Karpas-422 (cell line): Measurements from ENCODE around the gene PRKN. TPM values are rescaled to one million over a fixed set of nuclear protein-coding genes. Genes with fewer than 3 reads are reported as not detected.

ENCODE experiments used
- DNase-seq: peaks from one replicate; pipeline ENCODE4 v3.0.0-alpha.2; 2015
- H2AFZ ChIP-seq: fragments of 200-600 bp; sonication (generic); 2 replicates; pipeline ENCODE4 v1.6.1; 2014; ENCODE audit warnings: antibody characterized with exemption, low read length, mixed read lengths
- H3K27ac ChIP-seq: fragments of 200-600 bp; sonication (generic); 2 replicates; pipeline ENCODE4 v1.5.1; 2014; ENCODE audit warnings: mild to moderate bottlenecking, low read length, moderate library complexity
- H3K27me3 ChIP-seq: fragments of 200-600 bp; sonication (generic); 2 replicates; pipeline ENCODE4 v1.6.1; 2014; ENCODE audit warnings: low read length, mixed read lengths
- H3K36me3 ChIP-seq: fragments of 200-600 bp; sonication (generic); 2 replicates; pipeline ENCODE4 v1.6.1; 2014; ENCODE audit warnings: low read length, mixed read lengths; ENCODE audit not compliant: insufficient read depth
- H3K4me1 ChIP-seq: fragments of 200-600 bp; sonication (generic); 2 replicates; pipeline ENCODE4 v1.6.1; 2014; ENCODE audit warnings: mild to moderate bottlenecking, low read length, mixed read lengths
- H3K4me2 ChIP-seq: fragments of 200-600 bp; sonication (generic); 2 replicates; pipeline ENCODE4 v1.6.1; 2014; ENCODE audit warnings: low read length, low read depth, mild to moderate bottlenecking; ENCODE audit not compliant: poor library complexity, severe bottlenecking
- H3K4me3 ChIP-seq: fragments of 200-600 bp; sonication (generic); 2 replicates; pipeline ENCODE4 v1.5.1; 2014; ENCODE audit warnings: mild to moderate bottlenecking, antibody characterized with exemption, low read length, mixed read lengths
- H3K79me2 ChIP-seq: fragments of 200-600 bp; sonication (generic); 2 replicates; pipeline ENCODE4 v1.6.1; 2014; ENCODE audit warnings: mild to moderate bottlenecking, low read length, mixed read lengths
- H3K9ac ChIP-seq: fragments of 200-600 bp; sonication (generic); 2 replicates; pipeline ENCODE4 v1.6.0; 2014; ENCODE audit warnings: low read length
- H3K9me2 ChIP-seq: fragments of 200-600 bp; sonication (generic), shearing (Covaris generic); replicated peaks from 2 replicates; pipeline ENCODE4 v1.6.0; 2014; ENCODE audit warnings: mild to moderate bottlenecking, low read length, moderate library complexity; ENCODE audit not compliant: insufficient read depth
- H3K9me3 ChIP-seq: fragments of 300-700, 200-600 bp; sonication (generic); 2 replicates; pipeline ENCODE4 v1.6.1; 2014; ENCODE audit warnings: low read length, mixed read lengths
- H4K20me1 ChIP-seq: fragments of 200-600 bp; sonication (generic); 2 replicates; pipeline ENCODE4 v1.6.1; 2014; ENCODE audit warnings: mild to moderate bottlenecking, antibody characterized with exemption, low read length, low read depth; ENCODE audit not compliant: insufficient read depth
- total RNA-seq: library from RNA; depleted of rRNA; stranded (reverse); fragments of >200 nt; shearing (Covaris generic); gene quantifications from 2 replicates; pipeline ENCODE4 v1.2.3, GENCODE V29; 2014; ENCODE audit warnings: low replicate concordance

Gene PRKN
- total RNA-seq, 1 experiment from 2014 or later, result not detected

DNA sequence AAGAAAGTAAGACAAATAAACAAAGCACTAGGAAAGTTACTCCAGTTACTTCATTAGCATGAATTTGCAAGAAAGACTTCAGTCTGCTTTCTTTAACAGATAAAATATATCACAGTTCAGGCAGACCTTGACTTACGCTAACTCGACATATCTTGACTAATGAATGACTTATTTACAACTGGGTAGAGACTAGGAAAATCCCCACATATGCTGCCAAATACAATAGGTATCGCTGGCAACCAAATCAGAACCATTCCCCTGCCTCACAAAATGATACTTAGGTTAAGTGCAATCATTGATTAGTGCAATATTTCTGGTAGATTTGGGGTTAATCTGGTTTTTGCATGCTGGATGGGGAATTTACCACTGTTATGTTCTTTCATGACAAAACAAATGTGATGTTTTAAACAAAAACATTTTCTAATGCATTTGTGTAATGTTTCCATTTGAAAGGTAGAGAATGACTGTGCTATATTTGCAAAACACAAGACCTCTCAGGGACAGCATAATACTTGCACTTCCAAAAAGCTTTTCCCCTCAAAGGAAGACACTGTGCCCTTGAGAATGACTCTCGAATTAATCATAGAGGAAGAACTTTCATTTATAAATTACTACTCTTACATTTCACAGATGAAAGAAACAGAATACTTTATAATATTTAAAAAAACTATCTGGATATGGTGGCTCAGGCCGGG lies 101.6 kb downstream of the PRKN start:
- no peaks in the 10 kb centered on the region for H3K79me2 ChIP-seq
- peaks cover 12% of the 10 kb centered on the region for H3K9me3 ChIP-seq
- no peak overlapping the region for H3K9ac ChIP-seq
- no peak overlapping the region for H3K4me2 ChIP-seq
- no peak overlapping the region for H2AFZ ChIP-seq
- H3K27me3 ChIP-seq, result no peaks in the 10 kb centered on the region
- no peaks in the 10 kb centered on the region for H3K36me3 ChIP-seq
- H3K4me1 ChIP-seq, result no peaks in the 10 kb centered on the region
- no peak overlapping the region for H3K4me3 ChIP-seq
- H3K27ac ChIP-seq, result no peak overlapping the region
- no peak for DNase-seq
- no peaks in the 10 kb centered on the region for H4K20me1 ChIP-seq
- H3K9me2 ChIP-seq, result no peaks in the 10 kb centered on the region

DNA sequence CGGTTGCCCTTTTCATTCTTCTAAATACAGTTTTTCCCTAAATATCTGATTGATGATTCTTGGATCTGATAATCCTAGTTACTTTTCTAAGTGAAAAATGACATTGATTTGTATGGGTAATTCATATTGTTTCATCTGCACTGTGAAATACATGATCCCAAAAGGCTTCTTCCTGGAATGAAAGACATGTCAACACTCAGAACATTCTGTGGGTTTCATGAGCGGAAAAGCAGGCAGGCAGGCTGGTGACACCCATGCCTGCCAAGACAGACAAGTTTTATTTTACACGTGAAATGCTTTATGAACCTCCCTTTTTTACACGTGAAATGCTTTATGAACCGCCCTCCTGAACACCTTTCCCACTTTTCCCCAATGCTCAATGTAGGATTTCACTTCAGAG lies 105.0 kb downstream of the PRKN start:
- no peak overlapping the region for H3K9ac ChIP-seq
- peaks cover 6% of the 10 kb centered on the region for H3K9me3 ChIP-seq
- H3K4me2 ChIP-seq, result no peak overlapping the region
- no peaks in the 10 kb centered on the region for H3K36me3 ChIP-seq
- no peak overlapping the region for H3K27ac ChIP-seq
- H3K9me2 ChIP-seq, result no peaks in the 10 kb centered on the region
- no peaks in the 10 kb centered on the region for H4K20me1 ChIP-seq
- H3K4me3 ChIP-seq, result no peak overlapping the region
- no peak for DNase-seq
- no peaks in the 10 kb centered on the region for H3K27me3 ChIP-seq
- H3K4me1 ChIP-seq, result no peaks in the 10 kb centered on the region
- no peaks in the 10 kb centered on the region for H3K79me2 ChIP-seq
- H2AFZ ChIP-seq, result no peak overlapping the region

- no peaks in the 10 kb centered on the region for H3K9me2 ChIP-seq
- no peaks in the 10 kb centered on the region for H3K4me1 ChIP-seq
- no peak overlapping the region for H2AFZ ChIP-seq
- H3K9ac ChIP-seq, result no peak overlapping the region
- H3K36me3 ChIP-seq, result no peaks in the 10 kb centered on the region
- H3K79me2 ChIP-seq, result no peaks in the 10 kb centered on the region
- no peak overlapping the region for H3K4me3 ChIP-seq
- H4K20me1 ChIP-seq, result no peaks in the 10 kb centered on the region
- no peak for DNase-seq
- H3K27me3 ChIP-seq, result no peaks in the 10 kb centered on the region
- H3K27ac ChIP-seq, result no peak overlapping the region
- no peak overlapping the region for H3K4me2 ChIP-seq
- H3K9me3 ChIP-seq, result peaks cover 6% of the 10 kb centered on the region
These were observed 106.3 kb downstream of the PRKN start for GRCh38 chr6:162621246-162621645.

DNA sequence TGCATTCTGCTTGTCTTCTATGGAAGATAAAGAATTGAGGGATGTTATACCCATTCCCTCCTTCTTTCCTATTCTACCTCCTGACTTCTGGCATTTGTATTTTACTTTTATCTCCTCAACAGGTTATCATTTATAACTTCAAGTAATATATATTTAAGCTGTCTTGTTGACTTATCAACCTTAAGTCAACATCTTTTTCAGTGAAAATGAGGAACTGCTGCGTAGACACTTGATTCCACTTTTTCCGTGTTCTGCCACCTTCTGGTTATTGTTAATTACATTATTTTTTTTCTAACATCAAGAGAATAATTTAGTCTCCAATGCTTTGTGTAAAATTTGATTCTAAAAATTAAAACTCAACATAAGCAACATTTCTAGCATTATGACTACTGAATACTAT lies 107.5 kb downstream of the PRKN start:
- H3K9me2 ChIP-seq, result no peaks in the 10 kb centered on the region
- no peak overlapping the region for H3K4me3 ChIP-seq
- no peak overlapping the region for H2AFZ ChIP-seq
- H3K36me3 ChIP-seq, result no peaks in the 10 kb centered on the region
- DNase-seq, result no peak
- no peaks in the 10 kb centered on the region for H3K4me1 ChIP-seq
- no peak overlapping the region for H3K27ac ChIP-seq
- no peak overlapping the region for H3K4me2 ChIP-seq
- H3K9ac ChIP-seq, result no peak overlapping the region
- H3K27me3 ChIP-seq, result no peaks in the 10 kb centered on the region
- no peaks in the 10 kb centered on the region for H4K20me1 ChIP-seq
- H3K79me2 ChIP-seq, result no peaks in the 10 kb centered on the region
- H3K9me3 ChIP-seq, result peaks cover 6% of the 10 kb centered on the region

- Histone ChIP-seq H3K4me2 (no peak overlapping the region), H2AFZ (no peak overlapping the region), H3K9ac (no peak overlapping the region), H3K9me3 (peaks cover 3% of the 10 kb centered on the region), H3K79me2 (no peaks in the 10 kb centered on the region), H3K36me3 (no peaks in the 10 kb centered on the region), H3K27ac (no peak overlapping the region), H3K4me3 (no peak overlapping the region), H3K9me2 (no peaks in the 10 kb centered on the region), H3K4me1 (no peaks in the 10 kb centered on the region), H3K27me3 (no peaks in the 10 kb centered on the region), H4K20me1 (no peaks in the 10 kb centered on the region)
- no peak for DNase-seq
These were observed 109.0 kb downstream of the PRKN start for GRCh38 chr6:162618448-162619002.

- H3K9ac ChIP-seq, result no peak overlapping the region
- no peak overlapping the region for H3K27ac ChIP-seq
- no peak overlapping the region for H3K4me2 ChIP-seq
- no peaks in the 10 kb centered on the region for H3K9me2 ChIP-seq
- H2AFZ ChIP-seq, result no peak overlapping the region
- no peak overlapping the region for H3K4me3 ChIP-seq
- DNase-seq, result no peak
- no peaks in the 10 kb centered on the region for H3K36me3 ChIP-seq
- no peaks in the 10 kb centered on the region for H3K4me1 ChIP-seq
- H3K9me3 ChIP-seq, result peaks cover 3% of the 10 kb centered on the region
- no peaks in the 10 kb centered on the region for H4K20me1 ChIP-seq
- H3K27me3 ChIP-seq, result no peaks in the 10 kb centered on the region
- no peaks in the 10 kb centered on the region for H3K79me2 ChIP-seq
These were observed 112.4 kb downstream of the PRKN start for GRCh38 chr6:162615016-162615705.

DNA sequence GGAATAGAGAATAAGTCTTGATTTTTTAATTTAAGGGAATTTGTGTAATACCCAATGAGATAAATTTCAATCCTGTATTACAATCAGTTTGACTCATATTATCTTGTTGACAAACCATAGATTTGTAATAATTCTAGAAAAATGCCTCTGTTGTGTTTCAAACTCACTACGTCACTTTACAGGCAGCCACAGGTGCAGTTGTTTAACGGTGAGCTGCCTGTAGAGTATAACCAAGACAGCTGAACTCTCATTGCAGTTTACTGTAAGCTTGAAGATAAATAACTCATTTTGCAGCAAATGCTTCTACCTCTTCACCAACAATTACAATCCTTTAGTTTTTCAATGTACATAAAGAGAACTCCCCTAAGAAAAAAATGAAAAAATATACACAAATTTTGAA lies 114.3 kb downstream of the PRKN start:
- H3K4me1 ChIP-seq, result no peaks in the 10 kb centered on the region
- H3K9ac ChIP-seq, result no peak overlapping the region
- no peaks in the 10 kb centered on the region for H3K27me3 ChIP-seq
- no peaks in the 10 kb centered on the region for H4K20me1 ChIP-seq
- H3K9me3 ChIP-seq, result peaks cover 6% of the 10 kb centered on the region
- no peak overlapping the region for H2AFZ ChIP-seq
- no peak overlapping the region for H3K4me2 ChIP-seq
- no peak overlapping the region for H3K27ac ChIP-seq
- no peak for DNase-seq
- H3K36me3 ChIP-seq, result no peaks in the 10 kb centered on the region
- H3K4me3 ChIP-seq, result no peak overlapping the region
- H3K9me2 ChIP-seq, result no peaks in the 10 kb centered on the region
- H3K79me2 ChIP-seq, result no peaks in the 10 kb centered on the region

DNA sequence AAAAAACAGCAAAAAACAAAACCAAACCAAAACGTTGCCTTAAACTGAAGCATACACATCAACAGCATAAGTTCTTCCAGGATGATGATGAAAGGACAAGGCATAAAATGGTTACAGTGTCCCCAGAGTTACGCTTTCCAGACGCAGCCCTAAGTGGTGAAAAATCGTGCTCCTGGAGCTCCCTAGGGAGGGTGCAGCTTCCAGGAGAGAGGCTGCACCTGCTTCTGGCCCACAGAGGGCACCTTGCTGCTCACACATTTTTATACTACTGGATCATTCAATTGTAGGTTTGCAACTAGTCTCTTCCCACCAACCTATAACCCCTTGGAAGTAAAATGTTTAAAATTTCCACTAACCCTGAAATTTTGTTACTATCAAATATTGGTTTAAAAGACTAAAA lies 115.0 kb downstream of the PRKN start:
- no peak overlapping the region for H2AFZ ChIP-seq
- peaks cover 8% of the 10 kb centered on the region for H3K9me3 ChIP-seq
- H3K4me3 ChIP-seq, result no peak overlapping the region
- H3K9me2 ChIP-seq, result no peaks in the 10 kb centered on the region
- no peaks in the 10 kb centered on the region for H4K20me1 ChIP-seq
- H3K9ac ChIP-seq, result no peak overlapping the region
- H3K4me1 ChIP-seq, result no peaks in the 10 kb centered on the region
- DNase-seq, result no peak
- H3K79me2 ChIP-seq, result no peaks in the 10 kb centered on the region
- no peak overlapping the region for H3K4me2 ChIP-seq
- H3K36me3 ChIP-seq, result no peaks in the 10 kb centered on the region
- no peaks in the 10 kb centered on the region for H3K27me3 ChIP-seq
- H3K27ac ChIP-seq, result no peak overlapping the region
